GM18526 (cell line): ENCODE data around the gene GAGE13.
"Not testable (repeated sequence)": the region's sequence is repeated elsewhere in the genome, so short reads cannot be mapped to it uniquely, and the experiment has no call there.

Source experiments
- POLR2A ChIP-seq: IDR thresholded peaks from 3 replicates; pipeline ENCODE4 v1.6.1; 2011; ENCODE audit not compliant: insufficient read length; ENCODE audit errors: extremely low read depth

GAGE13 gene

DNA sequence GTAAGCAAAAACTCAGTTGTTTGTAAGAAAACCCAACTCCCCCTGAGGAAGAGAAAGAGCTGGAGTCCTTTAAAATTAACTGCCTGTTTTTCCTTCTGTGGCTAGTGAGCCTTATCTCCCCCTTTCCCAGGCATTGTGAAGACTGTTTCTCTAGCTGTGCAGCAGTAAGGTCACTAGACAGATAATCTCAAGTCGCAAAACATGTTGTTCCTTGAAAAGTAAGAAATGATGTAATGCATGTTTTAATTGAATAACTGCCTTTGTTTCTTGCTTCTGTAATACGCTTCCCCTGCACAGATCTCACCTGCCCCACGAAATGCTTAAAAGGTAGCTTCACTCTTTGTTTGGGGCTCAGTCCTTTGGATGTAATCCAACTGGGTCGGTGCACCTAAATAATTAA, 15.3 kb upstream of the GAGE13 start:
- TF ChIP-seq POLR2A = no peak

DNA sequence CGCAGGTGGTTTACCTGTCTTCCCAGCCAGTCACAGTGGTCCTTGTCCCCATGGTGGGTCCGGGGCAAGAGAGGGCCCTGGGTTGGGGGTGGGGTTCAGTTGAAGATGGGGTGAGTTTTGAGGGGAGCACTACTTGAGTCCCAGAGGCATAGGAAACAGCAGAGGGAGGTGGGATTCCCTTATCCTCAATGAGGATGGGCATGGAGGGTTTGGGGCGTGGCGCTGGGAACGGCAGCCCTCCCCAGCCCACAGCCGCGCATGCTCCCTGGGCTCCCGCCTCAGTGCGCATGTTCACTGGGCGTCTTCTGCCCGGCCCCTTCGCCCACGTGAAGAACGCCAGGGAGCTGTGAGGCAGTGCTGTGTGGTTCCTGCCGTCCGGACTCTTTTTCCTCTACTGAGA, 9.6 kb upstream of the GAGE13 start, which contains the start of gene GAGE12J:
Gene GAGE12J (plus strand): TSS at position 301 of the 400 bp plus-strand sequence. CDS start 1,157 bp downstream, outside the sequence.
- TF ChIP-seq POLR2A = not testable (repeated sequence)
